Measurements from ENCODE around the gene ATR. TPM values are rescaled to one million over a fixed set of nuclear protein-coding genes. Genes with fewer than 3 reads are reported as not detected.
A peak's percentile ranks its signal among the peaks of the same experiment; 100 is the strongest.

Gene ATR
- total and polyA plus RNA-seq, 2 donors (not counting 1 experiment from before 2014, with no cell fraction given): 12.5 to 17.0 TPM

- Histone ChIP-seq H3K4me1 (ENCODE audit: control insufficient read depth, extremely low read depth, insufficient read depth, low read length) (peaks cover 6% of the 10 kb centered on the region), H4K20me1 (ENCODE audit: control insufficient read depth, extremely low read depth, insufficient read depth, low read length) (no peaks in the 10 kb centered on the region), H3K36me3 (ENCODE audit: control insufficient read depth, insufficient read depth, low read length) (peaks cover 2% of the 10 kb centered on the region), H3K4me3 (replicated peaks in 1 of 4; ENCODE audit: control extremely low read depth in 1 of 4, insufficient read depth in 1 of 4, low read depth in 3 of 4, low read length in 4 of 4) (no peak overlapping the region), H3K79me2 (ENCODE audit: control insufficient read depth, insufficient read depth, low read length) (no peaks in the 10 kb centered on the region), H3K27me3 (ENCODE audit: control insufficient read depth, insufficient read depth, low read length) (no peaks in the 10 kb centered on the region), H3K9me3 (ENCODE audit: control insufficient read depth, insufficient read depth, low read depth, low read length) (no peaks in the 10 kb centered on the region), H3K27ac (ENCODE audit: insufficient read depth, low read length) (no peak overlapping the region), H2AFZ (ENCODE audit: low read length) (no peak overlapping the region), H3K4me2 (ENCODE audit: extremely low read depth, insufficient read depth, low read length) (no peak overlapping the region), H3K9ac (ENCODE audit: insufficient read depth, low read length) (no peak overlapping the region)
- DNase-seq (ENCODE audit: low read depth in 2 of 2): peak; percentile 31 to 37
- TF ChIP-seq EZH2 (IDR thresholded peaks at IDR 0.05; ENCODE audit: low read length, missing control alignments): no peak
- TF ChIP-seq CTCF (conservative IDR thresholded peaks at IDR 0.05 in 1 of 2, IDR thresholded peaks at IDR 0.05 in 1 of 2; ENCODE audit: low read depth in 1 of 2, low read length in 2 of 2): no peak
These were observed 79.9 kb downstream of the ATR start for GRCh38 chr3:142498397-142499180.

GRCh38 chr3:142497729-142498128 is 80.8 kb downstream of the ATR start:
- Histone ChIP-seq H3K9me3 (ENCODE audit: control insufficient read depth, insufficient read depth, low read depth, low read length) (no peaks in the 10 kb centered on the region), H3K9ac (ENCODE audit: insufficient read depth, low read length) (no peak overlapping the region), H3K27me3 (ENCODE audit: control insufficient read depth, insufficient read depth, low read length) (no peaks in the 10 kb centered on the region), H3K4me2 (ENCODE audit: extremely low read depth, insufficient read depth, low read length) (no peak overlapping the region), H3K4me3 (replicated peaks in 1 of 4; ENCODE audit: control extremely low read depth in 1 of 4, insufficient read depth in 1 of 4, low read depth in 3 of 4, low read length in 4 of 4) (no peak overlapping the region), H2AFZ (ENCODE audit: low read length) (no peak overlapping the region), H3K4me1 (ENCODE audit: control insufficient read depth, extremely low read depth, insufficient read depth, low read length) (peaks cover 6% of the 10 kb centered on the region), H3K79me2 (ENCODE audit: control insufficient read depth, insufficient read depth, low read length) (no peaks in the 10 kb centered on the region), H3K36me3 (ENCODE audit: control insufficient read depth, insufficient read depth, low read length) (peaks cover 2% of the 10 kb centered on the region), H4K20me1 (ENCODE audit: control insufficient read depth, extremely low read depth, insufficient read depth, low read length) (no peaks in the 10 kb centered on the region), H3K27ac (ENCODE audit: insufficient read depth, low read length) (no peak overlapping the region)
- no peak for TF ChIP-seq CTCF (conservative IDR thresholded peaks at IDR 0.05 in 1 of 2, IDR thresholded peaks at IDR 0.05 in 1 of 2; ENCODE audit: low read depth in 1 of 2, low read length in 2 of 2)
- no peak for TF ChIP-seq EZH2 (IDR thresholded peaks at IDR 0.05; ENCODE audit: low read length, missing control alignments)
- DNase-seq (ENCODE audit: low read depth in 2 of 2): no peak

- Histone ChIP-seq H3K4me2 (ENCODE audit: extremely low read depth, insufficient read depth, low read length) (no peak overlapping the region), H3K36me3 (ENCODE audit: control insufficient read depth, insufficient read depth, low read length) (peaks cover 2% of the 10 kb centered on the region), H3K9ac (ENCODE audit: insufficient read depth, low read length) (no peak overlapping the region), H3K79me2 (ENCODE audit: control insufficient read depth, insufficient read depth, low read length) (no peaks in the 10 kb centered on the region), H3K27ac (ENCODE audit: insufficient read depth, low read length) (no peak overlapping the region), H3K27me3 (ENCODE audit: control insufficient read depth, insufficient read depth, low read length) (no peaks in the 10 kb centered on the region), H3K4me1 (ENCODE audit: control insufficient read depth, extremely low read depth, insufficient read depth, low read length) (no peaks in the 10 kb centered on the region), H3K9me3 (ENCODE audit: control insufficient read depth, insufficient read depth, low read depth, low read length) (no peaks in the 10 kb centered on the region), H4K20me1 (ENCODE audit: control insufficient read depth, extremely low read depth, insufficient read depth, low read length) (no peaks in the 10 kb centered on the region), H3K4me3 (replicated peaks in 1 of 4; ENCODE audit: control extremely low read depth in 1 of 4, insufficient read depth in 1 of 4, low read depth in 3 of 4, low read length in 4 of 4) (no peak overlapping the region), H2AFZ (ENCODE audit: low read length) (no peak overlapping the region)
- no peak for DNase-seq (ENCODE audit: low read depth in 2 of 2)
- no peak for TF ChIP-seq EZH2 (IDR thresholded peaks at IDR 0.05; ENCODE audit: low read length, missing control alignments)
These were observed 83.4 kb downstream of the ATR start for GRCh38 chr3:142495103-142495502.
